Kidney (tissue), 14 donors: Measurements from ENCODE around the gene EVA1A. TPM values are rescaled to one million over a fixed set of nuclear protein-coding genes. Genes with fewer than 3 reads are reported as not detected.

Experiments used
- DNase-seq, 5 donors: peaks; one replicate each; pipeline ENCODE4 v3.0.0-alpha.2; 2013 to 2020
- FAIRE-seq: peaks from 2 replicates; lab custom pipeline; 2012; peaks lifted over from hg19 to GRCh38; lab: Jason Lieb, UNC
- H3K27ac ChIP-seq, 2 donors: one replicate each; pipeline ENCODE4 v1.7.0; 2013; ENCODE audit warnings: low read depth in 2 of 2, low read length in 2 of 2, inconsistent platforms in 1 of 2
- H3K27me3 ChIP-seq: one replicate; pipeline ENCODE4 v1.7.1; 2013; ENCODE audit warnings: low read length, inconsistent platforms; ENCODE audit not compliant: control insufficient read depth, insufficient read depth
- H3K36me3 ChIP-seq, 3 donors: one replicate each; pipeline versions ENCODE4 v1.7.0 to v1.7.1; 2013; ENCODE audit warnings: low read length in 3 of 3, control low read depth in 1 of 3, inconsistent platforms in 1 of 3; ENCODE audit not compliant: insufficient read depth in 3 of 3, control insufficient read depth in 2 of 3
- H3K4me1 ChIP-seq, 3 donors: one replicate each; pipeline versions ENCODE4 v1.7.0 to v1.7.1; 2013; ENCODE audit warnings: low read length in 3 of 3, inconsistent platforms in 1 of 3, low read depth in 1 of 3; ENCODE audit not compliant: control insufficient read depth in 2 of 3, insufficient read depth in 2 of 3
- H3K4me3 ChIP-seq, 3 donors: one replicate each; pipeline versions ENCODE4 v1.7.0 to v1.8.1; 2013; ENCODE audit warnings: low read length in 3 of 3, control low read depth in 1 of 3, inconsistent platforms in 1 of 3
- H3K9ac ChIP-seq, 3 donors: one replicate each; pipeline versions ENCODE4 v1.7.0 to v1.7.1; 2013; ENCODE audit warnings: low read length in 3 of 3, control low read depth in 1 of 3, inconsistent platforms in 1 of 3
- H3K9me3 ChIP-seq, 3 donors: one replicate each; pipeline versions ENCODE4 v1.7.0 to v1.7.1; 2013; ENCODE audit warnings: low read length in 3 of 3, control low read depth in 1 of 3, inconsistent platforms in 1 of 3; ENCODE audit not compliant: control insufficient read depth in 2 of 3, insufficient read depth in 1 of 3
- CTCF ChIP-seq: IDR thresholded peaks from 3 replicates; pipeline ENCODE4 v1.5.1; 2012; ENCODE audit warnings: mild to moderate bottlenecking, moderate library complexity, borderline replicate concordance; ENCODE audit not compliant: insufficient read depth; ENCODE audit errors: extremely low read depth
- intact Hi-C: fragments of 100-400 bp; cut with DNase I; formaldehyde crosslinking; loops from one replicate; pipeline ENCODE4 v1.11.1; 2022
- polyA plus RNA-seq: library from polyadenylated mRNA; stranded (reverse); fragments of 350-450 nt; fragmentation: Illumina TruSeq; extraction: RNeasy Lipid Tissue Mini Kit (QIAGEN cat#74804); gene quantifications from one replicate; pipeline ENCODE4 v1.2.3, GENCODE V29; 2014; ENCODE audit warnings: low read depth, low replicate concordance; ENCODE audit not compliant: insufficient read depth
- total RNA-seq: library from RNA; stranded (reverse); fragmentation: NEBNext Ultra II Directional; extraction: Animal tissue kit (Norgen Biotek cat#: 25700); gene quantifications from one replicate; pipeline ENCODE4 v1.2.1, GENCODE V29; 2021
- donor health status: control.
- donor health status: control.
- donor health status: control.
- donor health status: control.
- donor health status: control.
- donor health status: DM: yes; HTN: yes; CAD: no.
- donor health status: Normal renal cell carcinoma (clear cell type).

EVA1A gene
- total and polyA plus RNA-seq, 2 donors from 2014 or later: 28.1 to 32.4 TPM

DNA sequence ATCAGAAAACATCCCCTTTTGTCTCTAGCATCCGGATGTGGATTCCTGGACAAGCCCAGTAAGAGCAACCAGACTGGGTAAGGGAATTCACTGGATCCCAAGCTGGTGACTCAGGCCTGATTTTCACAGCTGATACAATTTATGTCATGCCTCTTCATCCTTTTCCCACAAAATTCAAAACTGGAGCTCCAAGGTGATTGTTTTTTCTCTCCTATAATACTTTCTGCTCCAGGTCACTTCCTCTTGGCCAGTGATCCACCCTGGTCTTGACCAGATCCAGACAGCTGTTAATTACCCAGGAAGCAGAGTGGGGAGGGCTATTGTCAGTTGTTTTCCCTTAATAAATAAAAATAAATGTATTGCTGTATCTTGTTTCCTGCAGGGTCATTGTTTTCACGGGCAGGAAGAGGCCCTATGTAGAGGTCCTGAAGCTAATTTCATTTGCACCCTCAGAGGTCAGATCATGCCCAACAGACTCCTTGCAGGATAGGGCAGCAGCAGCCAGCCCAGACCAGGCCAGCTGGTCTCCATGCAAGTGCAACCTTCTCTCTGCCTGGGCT is 57.6 kb downstream of the EVA1A start:
- no peaks in the 10 kb centered on the region for H3K9me3 ChIP-seq
- no peak overlapping the region for H3K4me3 ChIP-seq
- no peak overlapping the region for H3K27ac ChIP-seq
- no peaks in the 10 kb centered on the region for H3K4me1 ChIP-seq
- TF ChIP-seq CTCF: no peak
- H3K36me3 ChIP-seq: peaks cover 0 to 4% (median 2%) of the 10 kb centered on the region in 3 donors
- H3K27me3 ChIP-seq: no peaks in the 10 kb centered on the region
- no peak for FAIRE-seq
- DNase-seq: peak in 2 of 5 donors; percentile 6 to 39
- no peak overlapping the region for H3K9ac ChIP-seq
- intact Hi-C loops: no loop called here

DNA sequence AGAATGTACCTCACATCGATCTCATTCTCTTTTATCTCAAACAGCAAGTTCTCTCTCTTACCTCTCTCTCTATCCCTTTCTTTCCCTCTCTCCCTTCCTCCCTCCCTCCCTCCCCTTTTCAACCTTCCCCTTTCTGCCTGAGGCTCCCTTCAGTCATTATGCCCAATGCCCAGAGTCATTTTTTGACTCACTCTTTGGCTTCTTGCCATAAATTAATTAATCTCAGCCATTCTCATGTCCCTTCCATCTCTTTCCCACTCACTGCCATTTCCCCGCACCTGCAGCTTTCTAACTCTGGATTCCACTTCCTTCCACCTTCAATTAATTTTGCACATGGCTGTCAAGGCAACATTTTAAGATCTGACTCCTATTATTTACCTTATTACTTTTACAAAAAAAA is 60.1 kb downstream of the EVA1A start:
- no peak for DNase-seq
- H3K4me3 ChIP-seq: no peak overlapping the region
- H3K9me3 ChIP-seq: no peaks in the 10 kb centered on the region
- no peaks in the 10 kb centered on the region for H3K27me3 ChIP-seq
- H3K36me3 ChIP-seq: peaks cover 0 to 4% (median 2%) of the 10 kb centered on the region in 3 donors
- FAIRE-seq: no peak
- intact Hi-C loops: no loop called here
- H3K9ac ChIP-seq: no peak overlapping the region
- no peak for TF ChIP-seq CTCF
- H3K4me1 ChIP-seq: no peaks in the 10 kb centered on the region
- no peak overlapping the region for H3K27ac ChIP-seq

DNA sequence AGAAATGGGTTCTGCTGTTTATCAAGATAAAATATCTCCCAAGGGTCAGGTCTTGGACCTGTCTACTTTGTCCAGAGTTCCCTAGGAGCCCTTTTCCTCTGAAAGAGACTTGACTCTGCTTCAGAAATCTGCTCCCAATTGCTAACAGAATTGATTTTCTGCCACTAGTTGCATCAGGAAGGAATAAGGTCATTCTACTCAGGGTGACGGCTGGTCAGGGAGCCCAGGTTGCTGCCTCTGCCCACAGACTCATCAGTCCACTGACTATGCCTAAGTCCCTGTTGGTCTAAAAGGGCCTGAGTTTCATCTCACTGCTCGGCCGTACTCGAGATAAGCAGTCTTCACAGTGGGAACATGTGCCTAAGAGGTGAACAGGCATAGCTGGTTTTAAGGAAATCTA is 61.2 kb downstream of the EVA1A start:
- Histone ChIP-seq H3K4me1 (no peaks in the 10 kb centered on the region), H3K4me3 (no peak overlapping the region), H3K27me3 (no peaks in the 10 kb centered on the region), H3K27ac (no peak overlapping the region), H3K9ac (no peak overlapping the region), H3K36me3 (peaks cover 0 to 4% (median 2%) of the 10 kb centered on the region in 3 donors), H3K9me3 (no peaks in the 10 kb centered on the region)
- FAIRE-seq (no peak), DNase-seq (no peak)
- intact Hi-C loops: no loop called here
- TF ChIP-seq CTCF: no peak

- peaks cover 0 to 4% (median 2%) of the 10 kb centered on the region in 3 donors for H3K36me3 ChIP-seq
- no peak overlapping the region for H3K27ac ChIP-seq
- no peak for TF ChIP-seq CTCF
- intact Hi-C loops: no loop called here
- no peak overlapping the region for H3K9ac ChIP-seq
- FAIRE-seq (no peak), DNase-seq (no peak)
- no peaks in the 10 kb centered on the region for H3K4me1 ChIP-seq
- no peaks in the 10 kb centered on the region for H3K27me3 ChIP-seq
- no peak overlapping the region for H3K4me3 ChIP-seq
- no peaks in the 10 kb centered on the region for H3K9me3 ChIP-seq
These were observed 61.8 kb downstream of the EVA1A start for GRCh38 chr2:75498907-75499306.
